Activated CD4-positive, alpha-beta T cell treated with anti-CD3 and anti-CD28 coated beads for 36 hours (primary cell): ENCODE results near the gene DGUOK. TPM values are rescaled to one million over a fixed set of nuclear protein-coding genes. Genes with fewer than 3 reads are reported as not detected.

Experiments
- ATAC-seq: fragments of 200-7000 bp; cut with Tn5 transposase; one replicate; pipeline ENCODE4 v1.10.0; 2021; ENCODE audit warnings: mild to moderate bottlenecking, moderate library complexity
- CTCF ChIA-PET: fragments of 350-600 bp; sonication (Branson Sonifier 250); formaldehyde crosslinking; loops from one replicate; lab custom pipeline; 2021; ENCODE audit warnings: antibody characterized with exemption; lab: Charles Lee
- POLR2A ChIA-PET: fragments of 350-600 bp; sonication (Branson Sonifier 250); formaldehyde crosslinking; loops from one replicate; lab custom pipeline; 2021; ENCODE audit warnings: antibody characterized with exemption, inconsistent platforms; lab: Charles Lee
- DNase-seq: peaks from one replicate; pipeline ENCODE4 v3.0.0-alpha.2; 2020
- H3K27ac Mint-ChIP-seq: one replicate; pipeline ENCODE4 v1.8.0; 2021; ENCODE audit warnings: mixed read lengths
- H3K27me3 Mint-ChIP-seq: one replicate; pipeline ENCODE4 v1.8.0; 2021; ENCODE audit warnings: mixed read lengths
- H3K36me3 Mint-ChIP-seq: one replicate; pipeline ENCODE4 v1.8.0; 2021; ENCODE audit warnings: low read depth, mixed read lengths
- H3K4me1 Mint-ChIP-seq: one replicate; pipeline ENCODE4 v1.8.0; 2021; ENCODE audit warnings: mixed read lengths
- H3K4me3 Mint-ChIP-seq: one replicate; pipeline ENCODE4 v1.8.0; 2021; ENCODE audit warnings: mild to moderate bottlenecking, moderate library complexity, mixed read lengths
- H3K9me3 Mint-ChIP-seq: one replicate; pipeline ENCODE4 v1.8.0; 2021; ENCODE audit warnings: low read depth, mixed read lengths
- intact Hi-C, 2 experiments: fragments of 100-400 bp; cut with DNase I in 1 of 2; cut with micrococcal nuclease in 1 of 2; formaldehyde crosslinking; loops; one replicate each; pipeline versions ENCODE4 v1.14.2 to v1.15.1; 2022 to 2024; cut with DNase I, micrococcal nuclease
- total RNA-seq, 2 experiments: library from RNA; stranded (reverse); gene quantifications; one replicate each; pipeline ENCODE4 v1.2.3, GENCODE V29; 2021

The DGUOK gene
- total RNA-seq, 2 experiments from 2014 or later: 97.6 to 119 TPM

- H3K27ac Mint-ChIP-seq: no peak overlapping the region
- H3K4me1 Mint-ChIP-seq: peaks cover 38% of the 10 kb centered on the region
- intact Hi-C loops: loop anchor here in 1 of 2 experiments (10.0 kb wide), 1 partner anchor 207 kb away; no protein-coding TSS in a partner anchor
- no peak for DNase-seq
- peaks cover 3% of the 10 kb centered on the region for H3K9me3 Mint-ChIP-seq
- no peak for ATAC-seq
- H3K4me3 Mint-ChIP-seq: no peak overlapping the region
- H3K27me3 Mint-ChIP-seq: peaks cover 3% of the 10 kb centered on the region
- no peaks in the 10 kb centered on the region for H3K36me3 Mint-ChIP-seq
- ChIA-PET CTCF (interaction anchor here (0.6 to 1.6 kb wide), 3 partner anchors 18 to 43 kb away, joined by 4 to 6 read pairs (median 4); no protein-coding TSS in a partner anchor), POLR2A (no interaction called here)
Observed at GRCh38 chr2:73891276-73891901, 35.3 kb upstream of the DGUOK start.

DNA sequence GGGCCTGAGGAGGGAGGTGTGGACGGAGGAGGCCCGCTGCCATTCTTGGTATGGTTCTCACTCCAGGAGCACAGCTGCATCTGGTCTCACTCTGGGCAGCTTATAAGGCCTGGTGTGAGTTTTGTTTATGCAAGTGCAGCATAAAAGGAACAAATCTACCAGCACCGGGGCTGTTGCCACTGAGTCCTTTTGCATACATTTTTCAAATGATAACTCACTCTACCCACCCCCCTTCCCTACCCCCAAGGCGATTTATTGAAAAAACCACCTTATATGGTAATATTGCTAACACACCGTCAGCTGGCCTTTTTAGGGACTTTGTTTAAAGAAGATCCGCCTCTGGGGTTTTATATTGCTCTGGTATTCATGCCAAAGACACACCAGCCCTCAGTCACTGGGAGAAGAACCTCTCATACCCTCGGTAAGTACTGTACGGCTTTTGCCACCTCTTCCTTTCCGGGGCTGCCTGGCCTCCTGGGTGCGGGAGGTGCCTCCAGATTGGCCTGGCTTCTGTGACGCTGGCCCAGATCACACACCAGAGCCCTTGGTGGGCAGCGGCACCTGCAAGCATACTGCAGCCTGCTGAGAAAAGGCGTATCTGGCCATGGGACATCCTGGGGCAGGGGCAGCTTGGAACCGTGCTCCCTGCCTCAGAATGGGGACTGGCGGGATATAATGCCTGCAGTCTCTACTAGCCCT, 33.9 kb upstream of the DGUOK start, which contains the start of gene ACTG2:
ACTG2 (plus strand) TSS at position 378 of the 699 bp plus-strand sequence. CDS start 8,304 bp downstream, outside the sequence.
- no peaks in the 10 kb centered on the region for H3K36me3 Mint-ChIP-seq
- no peaks in the 10 kb centered on the region for H3K9me3 Mint-ChIP-seq
- H3K27me3 Mint-ChIP-seq: peaks cover 3% of the 10 kb centered on the region
- peaks cover 38% of the 10 kb centered on the region for H3K4me1 Mint-ChIP-seq
- no peak within 1 kb of the TSS for H3K27ac Mint-ChIP-seq
- POLR2A ChIA-PET: no interaction called here
- CTCF ChIA-PET: interaction anchor here (0.7 to 1.6 kb wide), 5 partner anchors 15 to 160 kb away, joined by 3 to 6 read pairs (median 3); no protein-coding TSS in a partner anchor
- intact Hi-C loops: loop anchor here in 1 of 2 experiments (10.0 kb wide), 1 partner anchor 208 kb away; no protein-coding TSS in a partner anchor
- DNase-seq (no peak), ATAC-seq (no peak)
- H3K4me3 Mint-ChIP-seq: no peak within 1 kb of the TSS

DNA sequence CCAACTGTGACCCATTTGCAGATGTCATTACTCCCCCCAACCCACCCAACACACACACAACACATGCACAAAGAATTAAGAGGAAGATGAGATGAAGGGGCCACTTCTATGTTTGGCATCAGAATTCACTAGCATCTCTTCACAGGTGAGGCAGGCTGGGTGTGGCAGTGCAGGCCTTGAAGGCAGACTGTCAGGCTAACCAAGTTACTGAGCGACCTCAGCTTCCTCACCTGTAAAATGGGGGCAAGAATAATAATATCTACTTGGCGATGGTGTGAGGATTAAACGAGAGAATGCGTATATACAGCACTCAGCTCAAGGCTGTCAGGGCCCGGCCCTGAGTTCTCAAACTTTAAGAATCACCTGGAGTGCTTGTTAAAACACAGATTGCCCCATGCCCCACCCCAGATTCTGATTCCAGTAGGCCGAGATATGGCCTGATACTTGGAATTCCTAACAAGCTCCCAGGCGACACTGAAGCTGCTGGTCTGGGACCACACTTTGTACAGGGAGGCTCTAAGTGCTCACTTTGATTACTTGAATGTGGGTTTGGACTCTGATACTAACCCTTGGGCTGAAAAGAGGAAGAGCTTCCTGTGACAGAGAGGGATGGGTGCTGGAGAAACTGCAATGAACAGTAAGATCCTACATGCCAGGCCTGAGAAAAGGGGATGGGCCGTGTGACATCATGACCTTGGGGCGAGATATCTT, 32.8 kb upstream of the DGUOK start:
- Mint-ChIP-seq H3K36me3 (no peaks in the 10 kb centered on the region), H3K27me3 (peaks cover 3% of the 10 kb centered on the region), H3K4me1 (peaks cover 33% of the 10 kb centered on the region), H3K4me3 (no peak overlapping the region), H3K27ac (no peak overlapping the region), H3K9me3 (no peaks in the 10 kb centered on the region)
- DNase-seq (no peak), ATAC-seq (no peak)
- intact Hi-C loops: loop anchor here in 1 of 2 experiments (2.0 to 10.0 kb wide), 2 partner anchors 63 to 209 kb away; no protein-coding TSS in a partner anchor
- ChIA-PET POLR2A (no interaction called here), CTCF (interaction anchor here (0.7 to 1.5 kb wide), 2 partner anchors 11 to 63 kb away, joined by 3 to 4 read pairs; no protein-coding TSS in a partner anchor)

DNA sequence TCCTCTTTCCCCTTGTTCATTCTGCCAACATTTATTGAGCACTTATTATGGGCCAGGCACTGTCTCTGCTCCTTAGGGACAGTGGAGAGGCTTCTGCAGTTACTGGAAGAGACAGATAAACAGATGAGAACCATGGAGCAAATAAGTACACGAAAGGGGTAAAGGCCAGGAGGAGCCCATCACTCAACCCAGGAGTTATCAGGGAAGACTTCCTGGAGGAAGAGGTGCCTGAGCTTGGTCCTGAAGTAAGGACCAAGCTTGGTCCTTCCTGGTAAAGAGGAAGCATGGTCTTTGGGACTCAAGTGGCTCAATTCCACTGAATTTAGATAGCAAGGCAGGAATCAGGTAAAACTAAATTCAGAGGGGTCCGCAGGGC, 32.2 kb upstream of the DGUOK start:
- H3K4me3 Mint-ChIP-seq: no peak overlapping the region
- intact Hi-C loops: loop anchor here in 1 of 2 experiments (2.0 to 10.0 kb wide), 2 partner anchors 64 to 210 kb away; no protein-coding TSS in a partner anchor
- no peaks in the 10 kb centered on the region for H3K36me3 Mint-ChIP-seq
- no peak overlapping the region for H3K27ac Mint-ChIP-seq
- ChIA-PET CTCF (interaction anchor here (0.7 to 1.5 kb wide), 2 partner anchors 12 to 64 kb away, joined by 3 to 4 read pairs; no protein-coding TSS in a partner anchor), POLR2A (interaction anchor here (0.6 kb wide), 1 partner anchor 108 kb away, joined by 3 read pairs; no protein-coding TSS in a partner anchor)
- ATAC-seq (no peak), DNase-seq (no peak)
- no peaks in the 10 kb centered on the region for H3K9me3 Mint-ChIP-seq
- H3K27me3 Mint-ChIP-seq: peaks cover 3% of the 10 kb centered on the region
- peaks cover 33% of the 10 kb centered on the region for H3K4me1 Mint-ChIP-seq

GRCh38 chr2:73894877-73895276, 31.8 kb upstream of the DGUOK start:
- no peaks in the 10 kb centered on the region for H3K9me3 Mint-ChIP-seq
- peaks cover 3% of the 10 kb centered on the region for H3K27me3 Mint-ChIP-seq
- ATAC-seq (no peak), DNase-seq (no peak)
- CTCF ChIA-PET: interaction anchor here (0.7 to 1.5 kb wide), 2 partner anchors 12 to 26 kb away, joined by 3 to 4 read pairs; no protein-coding TSS in a partner anchor
- no peak overlapping the region for H3K4me3 Mint-ChIP-seq
- POLR2A ChIA-PET: interaction anchor here (0.6 kb wide), 1 partner anchor 107 kb away, joined by 3 read pairs; no protein-coding TSS in a partner anchor
- no peaks in the 10 kb centered on the region for H3K36me3 Mint-ChIP-seq
- intact Hi-C loops: loop anchor here (2.0 to 10.0 kb wide), 3 partner anchors 38 to 210 kb away; no protein-coding TSS in a partner anchor
- H3K27ac Mint-ChIP-seq: no peak overlapping the region
- H3K4me1 Mint-ChIP-seq: peaks cover 33% of the 10 kb centered on the region

- H3K4me3 Mint-ChIP-seq: no peak overlapping the region
- no peaks in the 10 kb centered on the region for H3K9me3 Mint-ChIP-seq
- H3K36me3 Mint-ChIP-seq: no peaks in the 10 kb centered on the region
- ChIA-PET CTCF (interaction anchor here (0.7 kb wide), 1 partner anchor 25 kb away, joined by 3 read pairs; no protein-coding TSS in a partner anchor), POLR2A (no interaction called here)
- peaks cover 33% of the 10 kb centered on the region for H3K4me1 Mint-ChIP-seq
- DNase-seq (peak; percentile 30), ATAC-seq (peak; percentile 42)
- intact Hi-C loops: loop anchor here (2.0 to 10.0 kb wide), 3 partner anchors 38 to 211 kb away; no protein-coding TSS in a partner anchor
- H3K27ac Mint-ChIP-seq: no peak overlapping the region
- no peaks in the 10 kb centered on the region for H3K27me3 Mint-ChIP-seq
Observed at GRCh38 chr2:73895473-73895872, 31.2 kb upstream of the DGUOK start.

- H3K4me3 Mint-ChIP-seq: no peak overlapping the region
- no peaks in the 10 kb centered on the region for H3K27me3 Mint-ChIP-seq
- DNase-seq: peak; percentile 66
- peak overlapping the region; percentile 56 for H3K27ac Mint-ChIP-seq
- no peaks in the 10 kb centered on the region for H3K9me3 Mint-ChIP-seq
- CTCF ChIA-PET: interaction anchor here (0.6 to 0.9 kb wide), 4 partner anchors 22 to 361 kb away, joined by 3 to 8 read pairs (median 3); no protein-coding TSS in a partner anchor
- H3K36me3 Mint-ChIP-seq: no peaks in the 10 kb centered on the region
- POLR2A ChIA-PET: interaction anchor here (0.6 to 1.2 kb wide), 2 partner anchors 9 to 36 kb away, joined by 3 read pairs; no protein-coding TSS in a partner anchor
- peaks cover 33% of the 10 kb centered on the region for H3K4me1 Mint-ChIP-seq
- peak; percentile 88 for ATAC-seq
- intact Hi-C loops: loop anchor here (5.0 to 10.0 kb wide), 2 partner anchors 39 to 212 kb away; no protein-coding TSS in a partner anchor
Observed at GRCh38 chr2:73896362-73897239, 30.1 kb upstream of the DGUOK start.

DNA sequence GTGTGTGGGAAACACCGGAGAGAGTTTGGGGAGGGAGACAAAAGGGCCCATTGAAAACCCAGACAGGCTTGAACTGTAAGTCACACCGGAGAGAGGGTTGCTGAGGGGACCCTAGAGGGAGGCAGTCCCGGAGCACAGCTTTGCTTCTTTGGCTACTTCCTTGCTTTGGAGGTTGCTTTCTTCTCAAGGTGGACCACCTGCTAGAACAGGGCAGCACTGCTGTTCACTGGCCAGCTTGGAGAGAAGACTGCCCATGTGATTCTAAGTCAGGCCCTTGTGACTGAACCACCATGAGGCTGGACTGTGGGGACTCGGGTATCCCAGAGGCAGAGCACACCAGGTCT, 29.5 kb upstream of the DGUOK start:
- ATAC-seq (no peak), DNase-seq (no peak)
- POLR2A ChIA-PET: interaction anchor here (1.2 kb wide), 1 partner anchor 10 kb away, joined by 3 read pairs; no protein-coding TSS in a partner anchor
- peak overlapping the region; percentile 13 for H3K27ac Mint-ChIP-seq
- intact Hi-C loops: loop anchor here (5.0 to 10.0 kb wide), 2 partner anchors 40 to 212 kb away; no protein-coding TSS in a partner anchor
- H3K36me3 Mint-ChIP-seq: no peaks in the 10 kb centered on the region
- H3K9me3 Mint-ChIP-seq: no peaks in the 10 kb centered on the region
- H3K4me1 Mint-ChIP-seq: peaks cover 33% of the 10 kb centered on the region
- H3K27me3 Mint-ChIP-seq: no peaks in the 10 kb centered on the region
- H3K4me3 Mint-ChIP-seq: no peak overlapping the region
- CTCF ChIA-PET: interaction anchor here (0.7 to 0.9 kb wide), 2 partner anchors 22 to 361 kb away, joined by 3 read pairs; no protein-coding TSS in a partner anchor

GRCh38 chr2:73897934-73898333, 28.7 kb upstream of the DGUOK start:
- Mint-ChIP-seq H3K4me1 (peaks cover 33% of the 10 kb centered on the region), H3K27ac (no peak overlapping the region), H3K27me3 (no peaks in the 10 kb centered on the region), H3K4me3 (no peak overlapping the region), H3K9me3 (no peaks in the 10 kb centered on the region), H3K36me3 (no peaks in the 10 kb centered on the region)
- POLR2A ChIA-PET: no interaction called here
- no peak for DNase-seq
- CTCF ChIA-PET: interaction anchor here (0.6 kb wide), 1 partner anchor 157 kb away, joined by 3 read pairs; no protein-coding TSS in a partner anchor
- intact Hi-C loops: loop anchor here (5.0 to 10.0 kb wide), 2 partner anchors 41 to 213 kb away; no protein-coding TSS in a partner anchor
- ATAC-seq: no peak
